Caco-2 (cell line): Measurements from ENCODE around the gene PIP4K2A. TPM values are rescaled to one million over a fixed set of nuclear protein-coding genes. Genes with fewer than 3 reads are reported as not detected.

Experiments
- BruUV-seq: library from RNA; stranded (reverse); fragments of 400-500 nt; replicated peaks from 2 replicates; lab custom pipeline; 2021; lab: Mats Ljungman, UMichigan
- CTCF ChIA-PET: fragments of 300-600 bp; sonication (Branson Sonifier 250); formaldehyde crosslinking; loops from one replicate; lab custom pipeline; 2022; ENCODE audit warnings: antibody characterized with exemption; lab: Charles Lee
- POLR2A ChIA-PET: fragments of 300-600 bp; sonication (Branson Sonifier 250); formaldehyde crosslinking; loops from one replicate; lab custom pipeline; 2022; ENCODE audit warnings: antibody characterized with exemption; lab: Charles Lee
- DNase-seq, 2 experiments: peaks; one replicate each; pipeline versions ENCODE4 v3.0.0 to v3.0.0-alpha.2; 2020 to 2022
- H3K27me3 ChIP-seq: replicated peaks from 2 replicates; pipeline ENCODE4 v1.6.0; 2011; ENCODE audit warnings: low read length; ENCODE audit not compliant: control insufficient read depth, insufficient read depth
- H3K36me3 ChIP-seq: 2 replicates; pipeline ENCODE4 v1.5.1; 2011; ENCODE audit warnings: low read length; ENCODE audit not compliant: control insufficient read depth, insufficient read depth
- H3K4me1 ChIP-seq: fragments of 250-450 bp; sonication (Bioruptor Pico); 2 replicates; pipeline ENCODE4 v1.5.1; 2020; ENCODE audit warnings: mild to moderate bottlenecking
- H3K4me3 ChIP-seq: 2 replicates; pipeline ENCODE4 v1.5.1; 2011; ENCODE audit warnings: low read depth, mild to moderate bottlenecking, control low read depth, low read length
- H3K9me3 ChIP-seq: fragments of 250-450 bp; sonication (Bioruptor Pico); 2 replicates; pipeline ENCODE4 v1.5.1; 2020; ENCODE audit warnings: mild to moderate bottlenecking, moderate library complexity
- H3K27ac Mint-ChIP-seq: one replicate; pipeline ENCODE4 v1.8.0; 2022; ENCODE audit warnings: mixed read lengths; ENCODE audit not compliant: unreplicated experiment
- H3K27me3 Mint-ChIP-seq: one replicate; pipeline ENCODE4 v1.8.0; 2022; ENCODE audit warnings: mixed read lengths; ENCODE audit not compliant: insufficient read depth, unreplicated experiment
- H3K36me3 Mint-ChIP-seq: one replicate; pipeline ENCODE4 v1.8.0; 2022; ENCODE audit warnings: mild to moderate bottlenecking, mixed read lengths; ENCODE audit not compliant: insufficient read depth, unreplicated experiment
- H3K4me1 Mint-ChIP-seq: one replicate; pipeline ENCODE4 v1.8.0; 2022; ENCODE audit warnings: low read depth, mixed read lengths; ENCODE audit not compliant: unreplicated experiment
- H3K4me3 Mint-ChIP-seq: one replicate; pipeline ENCODE4 v1.8.0; 2022; ENCODE audit warnings: mild to moderate bottlenecking, moderate library complexity, mixed read lengths; ENCODE audit not compliant: unreplicated experiment
- H3K9me3 Mint-ChIP-seq: one replicate; pipeline ENCODE4 v1.8.0; 2022; ENCODE audit warnings: mixed read lengths; ENCODE audit not compliant: unreplicated experiment
- intact Hi-C: fragments of 100-400 bp; cut with micrococcal nuclease; formaldehyde crosslinking; loops from one replicate; pipeline ENCODE4 v1.10.0; 2022; ENCODE audit not compliant: unreplicated experiment
- total RNA-seq: library from RNA; stranded (reverse); gene quantifications from 2 replicates; pipeline ENCODE4 v1.2.3, GENCODE V29; 2022
- TF ChIP-seq, protein P1 (sequence below), 2 experiments: fragments of 200-600 bp in 1 of 2; IDR thresholded peaks; 1 replicate in 1 of 2; 2 replicates in 1 of 2; pipeline versions ENCODE4 v1.5.1 to v1.8.0; 2011 to 2022; ENCODE audit warnings: antibody characterized with exemption in 1 of 2, control low read depth in 1 of 2, inconsistent platforms in 1 of 2, low read depth in 1 of 2, low read length in 1 of 2, mild to moderate bottlenecking in 1 of 2, moderate library complexity in 1 of 2; ENCODE audit not compliant: insufficient read depth in 1 of 2, severe bottlenecking in 1 of 2, unreplicated experiment in 1 of 2

The PIP4K2A gene
- total RNA-seq, 1 experiment from 2014 or later, result 26.9 TPM

DNA sequence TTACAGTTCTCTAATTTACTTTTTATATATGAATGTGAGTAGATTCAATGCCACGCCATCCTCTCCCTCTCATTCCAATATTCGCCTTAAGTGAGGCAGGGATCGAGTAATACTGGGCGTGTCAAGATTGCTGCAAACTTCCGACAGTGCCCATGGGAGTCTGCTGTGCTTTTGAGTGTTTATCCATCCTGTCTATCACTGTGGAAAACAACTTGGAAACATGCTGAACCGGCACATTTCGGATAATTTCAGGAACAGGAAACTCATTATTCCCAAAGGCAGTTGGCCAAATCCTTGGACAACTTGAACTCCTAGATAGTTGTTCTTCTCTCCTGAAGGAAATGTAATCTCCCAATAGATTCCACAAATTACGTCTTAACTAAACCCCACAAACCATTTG is 28.5 kb downstream of the PIP4K2A start:
- Histone ChIP-seq H3K9me3 (no peaks in the 10 kb centered on the region), H3K36me3 (no peaks in the 10 kb centered on the region), H3K27me3 (no peaks in the 10 kb centered on the region), H3K4me1 (peaks cover 41% of the 10 kb centered on the region), H3K4me3 (no peak overlapping the region)
- TF ChIP-seq, protein P1, sequence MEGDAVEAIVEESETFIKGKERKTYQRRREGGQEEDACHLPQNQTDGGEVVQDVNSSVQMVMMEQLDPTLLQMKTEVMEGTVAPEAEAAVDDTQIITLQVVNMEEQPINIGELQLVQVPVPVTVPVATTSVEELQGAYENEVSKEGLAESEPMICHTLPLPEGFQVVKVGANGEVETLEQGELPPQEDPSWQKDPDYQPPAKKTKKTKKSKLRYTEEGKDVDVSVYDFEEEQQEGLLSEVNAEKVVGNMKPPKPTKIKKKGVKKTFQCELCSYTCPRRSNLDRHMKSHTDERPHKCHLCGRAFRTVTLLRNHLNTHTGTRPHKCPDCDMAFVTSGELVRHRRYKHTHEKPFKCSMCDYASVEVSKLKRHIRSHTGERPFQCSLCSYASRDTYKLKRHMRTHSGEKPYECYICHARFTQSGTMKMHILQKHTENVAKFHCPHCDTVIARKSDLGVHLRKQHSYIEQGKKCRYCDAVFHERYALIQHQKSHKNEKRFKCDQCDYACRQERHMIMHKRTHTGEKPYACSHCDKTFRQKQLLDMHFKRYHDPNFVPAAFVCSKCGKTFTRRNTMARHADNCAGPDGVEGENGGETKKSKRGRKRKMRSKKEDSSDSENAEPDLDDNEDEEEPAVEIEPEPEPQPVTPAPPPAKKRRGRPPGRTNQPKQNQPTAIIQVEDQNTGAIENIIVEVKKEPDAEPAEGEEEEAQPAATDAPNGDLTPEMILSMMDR (IDR thresholded peaks at IDR 0.05; ENCODE audit: insufficient read depth in 1 of 2, low read depth in 1 of 2, low read length in 1 of 2, severe bottlenecking in 1 of 2, unreplicated experiment in 1 of 2), result no peak
- CTCF ChIA-PET, result no interaction called here
- Mint-ChIP-seq H3K9me3 (peaks cover 6% of the 10 kb centered on the region), H3K27me3 (no peaks in the 10 kb centered on the region), H3K4me3 (no peak overlapping the region), H3K4me1 (peaks cover 34% of the 10 kb centered on the region), H3K27ac (no peak overlapping the region), H3K36me3 (peaks cover 11% of the 10 kb centered on the region)
- DNase-seq, result no peak
- intact Hi-C loops, result no loop called here
- no TSS peak for BruUV-seq
- POLR2A ChIA-PET, result interaction anchor here (0.5 kb wide), 1 partner anchor 231 kb away, joined by 3 read pairs; no protein-coding TSS in a partner anchor

DNA sequence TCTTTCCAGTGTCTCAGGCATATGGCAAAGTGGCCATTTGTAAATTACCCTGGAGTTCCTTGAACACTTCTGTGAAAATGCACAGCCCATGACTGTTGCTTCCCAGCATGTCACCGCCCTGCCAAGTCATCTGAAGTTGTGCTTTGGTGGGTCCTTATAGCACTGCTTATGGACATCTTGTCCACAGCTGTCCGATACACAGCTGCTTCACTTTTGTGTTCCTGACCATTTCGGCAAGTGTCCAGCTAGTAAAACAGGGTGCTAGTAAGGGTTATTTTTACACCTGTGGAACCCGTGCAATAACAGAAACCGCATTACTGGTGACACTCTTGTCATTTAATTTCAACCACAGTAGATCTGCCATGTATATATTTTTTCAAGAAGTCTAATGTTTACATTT is 29.7 kb downstream of the PIP4K2A start:
- Histone ChIP-seq H3K9me3 (no peaks in the 10 kb centered on the region), H3K36me3 (no peaks in the 10 kb centered on the region), H3K4me1 (peaks cover 43% of the 10 kb centered on the region), H3K27me3 (no peaks in the 10 kb centered on the region), H3K4me3 (no peak overlapping the region)
- H3K9me3 Mint-ChIP-seq, result peaks cover 6% of the 10 kb centered on the region
- peaks cover 12% of the 10 kb centered on the region for H3K36me3 Mint-ChIP-seq
- no peak for DNase-seq
- peak overlapping the region; percentile 28 for H3K4me3 Mint-ChIP-seq
- H3K27ac Mint-ChIP-seq, result peak overlapping the region; percentile 76
- peaks cover 37% of the 10 kb centered on the region for H3K4me1 Mint-ChIP-seq
- ChIA-PET POLR2A (no interaction called here), CTCF (no interaction called here)
- TF ChIP-seq, protein P1 (IDR thresholded peaks at IDR 0.05; ENCODE audit: insufficient read depth in 1 of 2, low read depth in 1 of 2, low read length in 1 of 2, severe bottlenecking in 1 of 2, unreplicated experiment in 1 of 2), result no peak
- no TSS peak for BruUV-seq
- intact Hi-C loops, result no loop called here
- H3K27me3 Mint-ChIP-seq, result no peaks in the 10 kb centered on the region

DNA sequence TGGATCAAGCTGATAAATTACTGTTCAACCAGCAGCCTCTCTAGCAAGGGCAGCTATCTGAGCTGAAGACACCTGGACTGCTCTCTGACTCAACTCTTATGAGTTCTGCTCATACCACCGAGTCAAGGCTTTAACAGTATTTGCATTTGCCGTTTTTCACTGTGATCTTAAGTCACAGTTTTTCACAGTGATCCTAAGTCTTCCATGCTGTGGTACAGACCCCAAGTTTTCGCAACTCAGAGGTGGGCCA is 31.3 kb downstream of the PIP4K2A start:
- no peaks in the 10 kb centered on the region for H3K27me3 Mint-ChIP-seq
- Histone ChIP-seq H3K36me3 (no peaks in the 10 kb centered on the region), H3K27me3 (no peaks in the 10 kb centered on the region), H3K4me3 (no peak overlapping the region; the same call in 1 of the 2 replicates), H3K9me3 (no peaks in the 10 kb centered on the region), H3K4me1 (peaks cover 43% of the 10 kb centered on the region)
- H3K9me3 Mint-ChIP-seq, result peaks cover 6% of the 10 kb centered on the region
- H3K36me3 Mint-ChIP-seq, result peaks cover 12% of the 10 kb centered on the region
- BruUV-seq, result no TSS peak
- TF ChIP-seq, protein P1 (IDR thresholded peaks at IDR 0.05; ENCODE audit: insufficient read depth in 1 of 2, low read depth in 1 of 2, low read length in 1 of 2, severe bottlenecking in 1 of 2, unreplicated experiment in 1 of 2), result no peak
- CTCF ChIA-PET, result no interaction called here
- H3K4me1 Mint-ChIP-seq, result peaks cover 37% of the 10 kb centered on the region
- intact Hi-C loops, result loop anchor here (1.0 to 2.0 kb wide), 3 partner anchors 17 to 58 kb away; no protein-coding TSS in a partner anchor
- H3K4me3 Mint-ChIP-seq, result peak overlapping the region; percentile 65
- DNase-seq, result no peak
- POLR2A ChIA-PET, result no interaction called here
- peak overlapping the region; percentile 76 for H3K27ac Mint-ChIP-seq
